GM23338 (cell line): Measurements from ENCODE around the gene MRPS34. TPM values are rescaled to one million over a fixed set of nuclear protein-coding genes. Genes with fewer than 3 reads are reported as not detected.

Source experiments
- ATAC-seq: fragments of 200-7000 bp; cut with Tn5 transposase; 3 replicates; pipeline ENCODE4 v1.9.1; 2020
- DNase-seq: peaks from one replicate; pipeline ENCODE4 v3.0.0-alpha.2; 2015; ENCODE audit warnings: low spot score
- H2AFZ ChIP-seq: fragments of 200-600 bp; sonication (generic); 2 replicates; pipeline ENCODE4 v1.8.0; 2016; ENCODE audit warnings: antibody characterized with exemption, mild to moderate bottlenecking, moderate library complexity
- H3F3A ChIP-seq: fragments of 200-600 bp; sonication (generic); replicated peaks from 2 replicates; pipeline ENCODE4 v1.8.0; 2017; ENCODE audit warnings: antibody characterized with exemption, mixed run types, low read depth
- H3K27ac ChIP-seq: fragments of 200-600 bp; sonication (generic); 2 replicates; pipeline ENCODE4 v1.6.1; 2016; ENCODE audit warnings: low read depth
- H3K27me3 ChIP-seq: fragments of 200-600 bp; sonication (generic); 2 replicates; pipeline ENCODE4 v1.8.0; 2016; ENCODE audit warnings: mild to moderate bottlenecking, mixed run types, moderate library complexity; ENCODE audit not compliant: insufficient read depth
- H3K36me3 ChIP-seq: fragments of 200-600 bp; sonication (generic); 2 replicates; pipeline ENCODE4 v1.8.0; 2016; ENCODE audit warnings: mild to moderate bottlenecking; ENCODE audit not compliant: insufficient read depth
- H3K4me1 ChIP-seq: fragments of 200-600 bp; sonication (generic); 2 replicates; pipeline ENCODE4 v1.8.0; 2016; ENCODE audit warnings: mild to moderate bottlenecking, moderate library complexity; ENCODE audit not compliant: insufficient read depth
- H3K4me2 ChIP-seq: fragments of 200-600 bp; sonication (generic); 2 replicates; pipeline ENCODE4 v1.7.1; 2017; ENCODE audit warnings: mixed run types
- H3K4me3 ChIP-seq: fragments of 200-600 bp; sonication (generic); 2 replicates; pipeline ENCODE4 v1.6.1; 2016; ENCODE audit warnings: mixed run types
- H3K79me2 ChIP-seq: fragments of 200-600 bp; sonication (generic); replicated peaks from 2 replicates; pipeline ENCODE4 v1.8.0; 2017; ENCODE audit warnings: mild to moderate bottlenecking; ENCODE audit not compliant: insufficient read depth
- H3K9me2 ChIP-seq: fragments of 200-600 bp; sonication (generic); 2 replicates; pipeline ENCODE4 v1.8.0; 2017; ENCODE audit not compliant: insufficient read depth
- H4K20me1 ChIP-seq: fragments of 200-600 bp; sonication (generic); replicated peaks from 2 replicates; pipeline ENCODE4 v1.8.0; 2017; ENCODE audit warnings: mild to moderate bottlenecking; ENCODE audit not compliant: insufficient read depth
- H3K27ac Mint-ChIP-seq: 2 replicates; pipeline ENCODE4 v1.8.0; 2020; ENCODE audit warnings: inconsistent platforms, mild to moderate bottlenecking, moderate library complexity, mixed read lengths
- H3K27me3 Mint-ChIP-seq: 3 replicates; pipeline ENCODE4 v1.8.0; 2022; ENCODE audit warnings: low read depth, mild to moderate bottlenecking, moderate library complexity, mixed read lengths, inconsistent platforms; ENCODE audit not compliant: insufficient read depth, poor library complexity
- H3K36me3 Mint-ChIP-seq: 3 replicates; pipeline ENCODE4 v1.8.0; 2021; ENCODE audit warnings: low read depth, mild to moderate bottlenecking, inconsistent platforms, moderate library complexity, mixed read lengths
- H3K4me1 Mint-ChIP-seq: 3 replicates; pipeline ENCODE4 v1.8.0; 2020; ENCODE audit warnings: mild to moderate bottlenecking, inconsistent platforms, mixed read lengths
- H3K4me3 Mint-ChIP-seq: 3 replicates; pipeline ENCODE4 v1.8.0; 2021; ENCODE audit warnings: moderate library complexity, mild to moderate bottlenecking, inconsistent platforms, mixed read lengths
- H3K9me3 Mint-ChIP-seq: 3 replicates; pipeline ENCODE4 v1.8.0; 2020; ENCODE audit warnings: moderate library complexity, mild to moderate bottlenecking, inconsistent platforms, mixed read lengths
- CREB1 ChIP-seq: fragments of 250-450 bp; sonication (Bioruptor Pico); IDR thresholded peaks from 2 replicates; pipeline ENCODE4 v1.5.0; 2020; ENCODE audit warnings: low read depth, mild to moderate bottlenecking, moderate library complexity
- CTCF ChIP-seq, 2 experiments: fragments of 200-600 bp in 1 of 2; sonication (generic) in 1 of 2; conservative IDR thresholded peaks; 2 replicates each; pipeline versions ENCODE4 v1.5.1 to v1.6.1; 2016 to 2017; ENCODE audit warnings: antibody characterized with exemption in 2 of 2, low read depth in 2 of 2, mild to moderate bottlenecking in 2 of 2, moderate library complexity in 1 of 2
- EZH2 ChIP-seq: fragments of 200-600 bp; sonication (generic); IDR thresholded peaks from one replicate; pipeline ENCODE4 v1.8.0; 2017; ENCODE audit warnings: antibody characterized with exemption, mild to moderate bottlenecking, low read depth; ENCODE audit not compliant: unreplicated experiment
- EZH2phosphoT487 ChIP-seq: fragments of 200-600 bp; sonication (generic); IDR thresholded peaks from one replicate; pipeline ENCODE4 v1.8.1; 2018; ENCODE audit warnings: antibody characterized with exemption; ENCODE audit not compliant: unreplicated experiment
- JUNB ChIP-seq: IDR thresholded peaks from one replicate; pipeline ENCODE4 v1.6.1; 2016; ENCODE audit warnings: antibody characterized with exemption; ENCODE audit not compliant: unreplicated experiment
- NANOG ChIP-seq: IDR thresholded peaks from 2 replicates; pipeline ENCODE4 v1.6.1; 2016; ENCODE audit warnings: antibody characterized with exemption, borderline replicate concordance
- POLR2AphosphoS5 ChIP-seq: IDR thresholded peaks from 2 replicates; pipeline ENCODE4 v1.6.1; 2016; ENCODE audit warnings: antibody characterized with exemption, low read depth
- STAT1 ChIP-seq: IDR thresholded peaks from one replicate; pipeline ENCODE4 v1.6.1; 2016; ENCODE audit warnings: antibody characterized with exemption; ENCODE audit not compliant: unreplicated experiment
- ZNF114 ChIP-seq: fragments of 250-450 bp; sonication (Bioruptor Pico); IDR thresholded peaks from 2 replicates; pipeline ENCODE4 v1.5.0; 2020; ENCODE audit warnings: mild to moderate bottlenecking, moderate library complexity
- ZNF331 ChIP-seq: fragments of 250-450 bp; sonication (Bioruptor Pico); IDR thresholded peaks from 2 replicates; pipeline ENCODE4 v1.5.0; 2020; ENCODE audit warnings: low read depth, mild to moderate bottlenecking, moderate library complexity
- polyA plus RNA-seq: library from polyadenylated mRNA; unstranded; fragments of >200 nt; fragmentation: Nextera tagmentation; extraction: Ambion mirVana; gene quantifications from 2 replicates; pipeline ENCODE4 v1.2.1, GENCODE V29; 2016
- total RNA-seq: library from RNA; depleted of rRNA; stranded (reverse); fragments of >200 nt; shearing (Covaris generic); gene quantifications from 2 replicates; pipeline ENCODE4 v1.2.3, GENCODE V29; 2014
- TF ChIP-seq, protein P1 (sequence below): IDR thresholded peaks from 2 replicates; pipeline ENCODE4 v1.6.1; 2016; ENCODE audit warnings: antibody characterized with exemption
- TF ChIP-seq, protein P2 (sequence below): IDR thresholded peaks from one replicate; pipeline ENCODE4 v1.6.1; 2018; ENCODE audit warnings: antibody characterized with exemption; ENCODE audit not compliant: unreplicated experiment
- TF ChIP-seq, protein P3 (sequence below): fragments of 250-450 bp; sonication (Bioruptor Pico); IDR thresholded peaks from 2 replicates; pipeline ENCODE4 v1.5.0; 2020; ENCODE audit warnings: mild to moderate bottlenecking, moderate library complexity

MRPS34 gene
- total and polyA plus RNA-seq, 2 experiments from 2014 or later = 248 to 391 TPM

DNA sequence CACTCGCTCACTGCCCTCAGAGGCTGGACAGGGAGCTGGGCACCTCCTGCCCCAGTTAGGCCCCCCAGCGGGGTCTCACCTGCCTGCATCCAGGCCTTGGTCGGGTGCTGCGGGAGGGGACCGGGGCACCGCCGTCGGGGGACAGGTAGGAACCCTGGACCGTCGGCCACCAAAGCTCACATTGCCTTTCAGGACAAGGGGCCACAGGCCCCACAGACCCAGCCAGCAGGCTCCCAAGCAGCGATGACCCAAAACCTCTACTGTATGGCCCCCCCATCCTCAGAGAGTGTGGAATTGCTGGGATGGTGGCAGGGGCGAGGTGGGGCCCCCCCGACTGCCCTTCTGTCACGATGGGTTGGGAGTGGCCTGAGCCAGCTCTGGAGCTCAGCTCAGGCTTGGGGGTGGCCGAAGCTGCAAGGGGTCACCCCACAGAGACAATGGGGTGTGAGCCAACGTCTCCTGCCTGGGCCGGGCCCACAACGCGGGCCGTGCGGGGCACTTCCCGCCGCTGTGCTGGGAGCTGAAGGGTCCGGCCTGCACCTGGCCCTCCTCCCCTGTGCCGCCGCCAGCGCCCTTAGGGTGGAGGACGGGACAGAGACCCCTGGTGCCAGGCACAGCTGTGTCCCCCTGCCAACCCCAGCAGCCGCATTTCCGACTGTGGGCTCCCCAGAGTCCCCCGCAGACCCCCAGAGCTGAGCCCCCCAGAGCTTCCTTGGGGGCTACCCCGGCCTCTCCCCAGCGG lies 20.1 kb upstream of the MRPS34 start:
- H3F3A ChIP-seq = no peaks in the 10 kb centered on the region
- no peak overlapping the region for H2AFZ ChIP-seq
- Mint-ChIP-seq H3K4me1 (no peaks in the 10 kb centered on the region), H3K27ac (no peak overlapping the region), H3K4me3 (no peak overlapping the region), H3K36me3 (peaks cover 25% of the 10 kb centered on the region), H3K27me3 (no peaks in the 10 kb centered on the region), H3K9me3 (peaks cover 19% of the 10 kb centered on the region)
- DNase-seq (no peak), ATAC-seq (no peak)
- H3K79me2 ChIP-seq = no peaks in the 10 kb centered on the region
- no peaks in the 10 kb centered on the region for H4K20me1 ChIP-seq
- no peaks in the 10 kb centered on the region for H3K4me1 ChIP-seq
- no peaks in the 10 kb centered on the region for H3K9me2 ChIP-seq
- H3K36me3 ChIP-seq = no peaks in the 10 kb centered on the region; the same call in 1 of the 2 replicates
- TF ChIP-seq NANOG (no peak), JUNB (no peak), CTCF (conservative IDR thresholded peaks at IDR 0.05; ENCODE audit: low read depth in 2 of 2) (no peak), POLR2AphosphoS5 (no peak), CREB1 (CRISPR knock-in tag) (no peak), STAT1 (no peak), EZH2phosphoT487 (no peak), EZH2 (no peak), ZNF331 (CRISPR knock-in tag) (no peak), ZNF114 (CRISPR knock-in tag) (no peak)
- TF ChIP-seq, protein P1, sequence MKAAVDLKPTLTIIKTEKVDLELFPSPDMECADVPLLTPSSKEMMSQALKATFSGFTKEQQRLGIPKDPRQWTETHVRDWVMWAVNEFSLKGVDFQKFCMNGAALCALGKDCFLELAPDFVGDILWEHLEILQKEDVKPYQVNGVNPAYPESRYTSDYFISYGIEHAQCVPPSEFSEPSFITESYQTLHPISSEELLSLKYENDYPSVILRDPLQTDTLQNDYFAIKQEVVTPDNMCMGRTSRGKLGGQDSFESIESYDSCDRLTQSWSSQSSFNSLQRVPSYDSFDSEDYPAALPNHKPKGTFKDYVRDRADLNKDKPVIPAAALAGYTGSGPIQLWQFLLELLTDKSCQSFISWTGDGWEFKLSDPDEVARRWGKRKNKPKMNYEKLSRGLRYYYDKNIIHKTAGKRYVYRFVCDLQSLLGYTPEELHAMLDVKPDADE = no peak
- TF ChIP-seq, protein P2, sequence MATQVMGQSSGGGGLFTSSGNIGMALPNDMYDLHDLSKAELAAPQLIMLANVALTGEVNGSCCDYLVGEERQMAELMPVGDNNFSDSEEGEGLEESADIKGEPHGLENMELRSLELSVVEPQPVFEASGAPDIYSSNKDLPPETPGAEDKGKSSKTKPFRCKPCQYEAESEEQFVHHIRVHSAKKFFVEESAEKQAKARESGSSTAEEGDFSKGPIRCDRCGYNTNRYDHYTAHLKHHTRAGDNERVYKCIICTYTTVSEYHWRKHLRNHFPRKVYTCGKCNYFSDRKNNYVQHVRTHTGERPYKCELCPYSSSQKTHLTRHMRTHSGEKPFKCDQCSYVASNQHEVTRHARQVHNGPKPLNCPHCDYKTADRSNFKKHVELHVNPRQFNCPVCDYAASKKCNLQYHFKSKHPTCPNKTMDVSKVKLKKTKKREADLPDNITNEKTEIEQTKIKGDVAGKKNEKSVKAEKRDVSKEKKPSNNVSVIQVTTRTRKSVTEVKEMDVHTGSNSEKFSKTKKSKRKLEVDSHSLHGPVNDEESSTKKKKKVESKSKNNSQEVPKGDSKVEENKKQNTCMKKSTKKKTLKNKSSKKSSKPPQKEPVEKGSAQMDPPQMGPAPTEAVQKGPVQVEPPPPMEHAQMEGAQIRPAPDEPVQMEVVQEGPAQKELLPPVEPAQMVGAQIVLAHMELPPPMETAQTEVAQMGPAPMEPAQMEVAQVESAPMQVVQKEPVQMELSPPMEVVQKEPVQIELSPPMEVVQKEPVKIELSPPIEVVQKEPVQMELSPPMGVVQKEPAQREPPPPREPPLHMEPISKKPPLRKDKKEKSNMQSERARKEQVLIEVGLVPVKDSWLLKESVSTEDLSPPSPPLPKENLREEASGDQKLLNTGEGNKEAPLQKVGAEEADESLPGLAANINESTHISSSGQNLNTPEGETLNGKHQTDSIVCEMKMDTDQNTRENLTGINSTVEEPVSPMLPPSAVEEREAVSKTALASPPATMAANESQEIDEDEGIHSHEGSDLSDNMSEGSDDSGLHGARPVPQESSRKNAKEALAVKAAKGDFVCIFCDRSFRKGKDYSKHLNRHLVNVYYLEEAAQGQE = no peak
- TF ChIP-seq, protein P3, sequence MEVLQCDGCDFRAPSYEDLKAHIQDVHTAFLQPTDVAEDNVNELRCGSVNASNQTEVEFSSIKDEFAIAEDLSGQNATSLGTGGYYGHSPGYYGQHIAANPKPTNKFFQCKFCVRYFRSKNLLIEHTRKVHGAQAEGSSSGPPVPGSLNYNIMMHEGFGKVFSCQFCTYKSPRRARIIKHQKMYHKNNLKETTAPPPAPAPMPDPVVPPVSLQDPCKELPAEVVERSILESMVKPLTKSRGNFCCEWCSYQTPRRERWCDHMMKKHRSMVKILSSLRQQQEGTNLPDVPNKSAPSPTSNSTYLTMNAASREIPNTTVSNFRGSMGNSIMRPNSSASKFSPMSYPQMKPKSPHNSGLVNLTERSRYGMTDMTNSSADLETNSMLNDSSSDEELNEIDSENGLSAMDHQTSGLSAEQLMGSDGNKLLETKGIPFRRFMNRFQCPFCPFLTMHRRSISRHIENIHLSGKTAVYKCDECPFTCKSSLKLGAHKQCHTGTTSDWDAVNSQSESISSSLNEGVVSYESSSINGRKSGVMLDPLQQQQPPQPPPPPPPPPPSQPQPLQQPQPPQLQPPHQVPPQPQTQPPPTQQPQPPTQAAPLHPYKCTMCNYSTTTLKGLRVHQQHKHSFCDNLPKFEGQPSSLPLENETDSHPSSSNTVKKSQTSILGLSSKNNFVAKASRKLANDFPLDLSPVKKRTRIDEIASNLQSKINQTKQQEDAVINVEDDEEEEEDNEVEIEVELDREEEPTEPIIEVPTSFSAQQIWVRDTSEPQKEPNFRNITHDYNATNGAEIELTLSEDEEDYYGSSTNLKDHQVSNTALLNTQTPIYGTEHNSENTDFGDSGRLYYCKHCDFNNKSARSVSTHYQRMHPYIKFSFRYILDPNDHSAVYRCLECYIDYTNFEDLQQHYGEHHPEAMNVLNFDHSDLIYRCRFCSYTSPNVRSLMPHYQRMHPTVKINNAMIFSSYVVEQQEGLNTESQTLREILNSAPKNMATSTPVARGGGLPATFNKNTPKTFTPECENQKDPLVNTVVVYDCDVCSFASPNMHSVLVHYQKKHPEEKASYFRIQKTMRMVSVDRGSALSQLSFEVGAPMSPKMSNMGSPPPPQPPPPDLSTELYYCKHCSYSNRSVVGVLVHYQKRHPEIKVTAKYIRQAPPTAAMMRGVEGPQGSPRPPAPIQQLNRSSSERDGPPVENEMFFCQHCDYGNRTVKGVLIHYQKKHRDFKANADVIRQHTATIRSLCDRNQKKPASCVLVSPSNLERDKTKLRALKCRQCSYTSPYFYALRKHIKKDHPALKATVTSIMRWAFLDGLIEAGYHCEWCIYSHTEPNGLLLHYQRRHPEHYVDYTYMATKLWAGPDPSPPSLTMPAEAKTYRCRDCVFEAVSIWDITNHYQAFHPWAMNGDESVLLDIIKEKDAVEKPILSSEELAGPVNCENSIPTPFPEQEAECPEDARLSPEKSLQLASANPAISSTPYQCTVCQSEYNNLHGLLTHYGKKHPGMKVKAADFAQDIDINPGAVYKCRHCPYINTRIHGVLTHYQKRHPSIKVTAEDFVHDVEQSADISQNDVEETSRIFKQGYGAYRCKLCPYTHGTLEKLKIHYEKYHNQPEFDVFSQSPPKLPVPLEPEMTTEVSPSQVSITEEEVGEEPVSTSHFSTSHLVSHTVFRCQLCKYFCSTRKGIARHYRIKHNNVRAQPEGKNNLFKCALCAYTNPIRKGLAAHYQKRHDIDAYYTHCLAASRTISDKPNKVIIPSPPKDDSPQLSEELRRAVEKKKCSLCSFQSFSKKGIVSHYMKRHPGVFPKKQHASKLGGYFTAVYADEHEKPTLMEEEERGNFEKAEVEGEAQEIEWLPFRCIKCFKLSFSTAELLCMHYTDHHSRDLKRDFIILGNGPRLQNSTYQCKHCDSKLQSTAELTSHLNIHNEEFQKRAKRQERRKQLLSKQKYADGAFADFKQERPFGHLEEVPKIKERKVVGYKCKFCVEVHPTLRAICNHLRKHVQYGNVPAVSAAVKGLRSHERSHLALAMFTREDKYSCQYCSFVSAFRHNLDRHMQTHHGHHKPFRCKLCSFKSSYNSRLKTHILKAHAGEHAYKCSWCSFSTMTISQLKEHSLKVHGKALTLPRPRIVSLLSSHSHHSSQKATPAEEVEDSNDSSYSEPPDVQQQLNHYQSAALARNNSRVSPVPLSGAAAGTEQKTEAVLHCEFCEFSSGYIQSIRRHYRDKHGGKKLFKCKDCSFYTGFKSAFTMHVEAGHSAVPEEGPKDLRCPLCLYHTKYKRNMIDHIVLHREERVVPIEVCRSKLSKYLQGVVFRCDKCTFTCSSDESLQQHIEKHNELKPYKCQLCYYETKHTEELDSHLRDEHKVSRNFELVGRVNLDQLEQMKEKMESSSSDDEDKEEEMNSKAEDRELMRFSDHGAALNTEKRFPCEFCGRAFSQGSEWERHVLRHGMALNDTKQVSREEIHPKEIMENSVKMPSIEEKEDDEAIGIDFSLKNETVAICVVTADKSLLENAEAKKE (CRISPR knock-in tag) = no peak
- H3K4me3 ChIP-seq = no peak overlapping the region
- no peak overlapping the region for H3K27ac ChIP-seq
- H3K27me3 ChIP-seq = no peaks in the 10 kb centered on the region
- H3K4me2 ChIP-seq = no peak overlapping the region
